NCI-H2196 (cell line): ENCODE results near the gene GMDS.
"Not testable (repeated sequence)": the region's sequence is repeated elsewhere in the genome, so short reads cannot be mapped to it uniquely, and the experiment has no call there.

Source experiments
- DNase-seq: peaks from one replicate; lab custom pipeline; 2025; ENCODE audit not compliant: unreplicated experiment; lab: John Stamatoyannopoulos, UW

The GMDS gene

DNA sequence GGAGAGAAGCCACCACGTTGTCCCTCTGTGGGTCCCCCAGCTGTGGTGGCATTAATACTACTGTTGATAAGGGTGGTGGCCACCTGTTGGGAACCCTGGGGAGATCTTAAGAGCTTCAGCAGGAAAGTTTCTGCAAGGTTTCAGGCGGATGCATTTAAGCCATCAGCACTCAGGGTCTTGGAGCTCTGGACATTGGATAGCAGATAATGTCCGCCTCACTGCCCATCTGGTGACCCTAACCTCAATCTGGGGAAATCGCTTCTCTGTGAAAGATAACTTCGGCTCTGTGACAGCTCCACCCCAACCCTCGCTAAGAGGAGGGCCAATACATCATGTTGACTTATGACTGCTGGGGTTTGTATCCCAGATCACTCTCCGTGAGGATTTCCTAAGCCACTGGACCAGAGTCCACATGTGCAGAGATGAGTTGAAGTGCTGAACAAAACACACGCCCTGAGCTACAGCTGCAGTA is 542.8 kb downstream of the GMDS start:
- no peak for DNase-seq

- DNase-seq = no peak
Measured at GRCh38 chr6:1701668-1702353, 543.6 kb downstream of the GMDS start.

- no peak for DNase-seq
Measured at GRCh38 chr6:1700278-1700967, 545.0 kb downstream of the GMDS start.

GRCh38 chr6:1698527-1698926 is 546.9 kb downstream of the GMDS start:
- no peak for DNase-seq

DNA sequence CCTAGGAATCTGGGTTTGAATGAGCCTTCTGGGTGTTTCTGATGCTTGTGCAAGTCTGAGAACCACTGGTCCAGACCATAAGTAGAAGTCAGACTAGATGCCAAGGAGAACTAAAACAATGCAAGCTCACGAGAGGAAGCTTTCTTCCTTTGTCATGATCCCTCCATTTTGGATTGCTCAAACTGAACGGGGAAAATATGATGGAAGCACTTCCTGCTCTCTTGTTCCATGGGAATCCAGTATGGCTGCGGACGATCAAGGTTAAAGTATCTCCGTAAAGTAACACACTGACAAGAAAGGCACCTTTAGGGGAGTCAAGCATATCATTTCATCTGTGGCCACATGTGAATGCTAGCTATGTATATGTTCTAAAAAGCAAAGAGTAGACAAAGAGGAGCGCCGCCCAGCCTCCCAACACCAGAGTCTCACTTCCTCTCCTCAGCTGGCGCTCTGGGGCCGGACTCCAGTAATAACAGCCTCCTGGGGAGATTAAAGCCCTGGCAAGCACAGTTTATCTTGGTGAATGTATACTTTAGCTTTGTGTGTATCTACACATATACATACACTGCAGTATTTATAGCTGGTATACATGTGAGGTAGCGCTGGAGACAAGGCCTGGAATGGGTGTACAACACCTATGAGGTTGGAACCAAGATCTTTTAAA is 547.6 kb downstream of the GMDS start:
- no peak for DNase-seq

DNA sequence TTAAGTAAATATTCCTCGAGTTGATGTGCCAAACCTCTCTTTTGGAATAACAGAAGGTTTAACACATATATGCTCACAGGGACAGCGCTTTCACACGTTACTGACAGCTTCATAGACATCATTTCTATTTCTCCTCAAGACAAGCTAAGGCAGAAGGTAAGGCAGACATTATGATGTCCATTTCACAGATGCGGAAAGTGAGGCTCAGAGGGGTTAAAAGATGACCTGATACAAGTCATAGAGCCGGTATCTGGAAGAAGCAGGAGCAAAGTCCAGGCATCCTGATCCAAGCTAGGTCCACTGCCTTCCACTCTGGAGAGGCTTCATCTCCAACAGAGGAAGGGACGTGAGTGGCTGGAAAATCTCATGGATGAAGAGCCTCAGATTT is 548.9 kb downstream of the GMDS start:
- no peak for DNase-seq

DNA sequence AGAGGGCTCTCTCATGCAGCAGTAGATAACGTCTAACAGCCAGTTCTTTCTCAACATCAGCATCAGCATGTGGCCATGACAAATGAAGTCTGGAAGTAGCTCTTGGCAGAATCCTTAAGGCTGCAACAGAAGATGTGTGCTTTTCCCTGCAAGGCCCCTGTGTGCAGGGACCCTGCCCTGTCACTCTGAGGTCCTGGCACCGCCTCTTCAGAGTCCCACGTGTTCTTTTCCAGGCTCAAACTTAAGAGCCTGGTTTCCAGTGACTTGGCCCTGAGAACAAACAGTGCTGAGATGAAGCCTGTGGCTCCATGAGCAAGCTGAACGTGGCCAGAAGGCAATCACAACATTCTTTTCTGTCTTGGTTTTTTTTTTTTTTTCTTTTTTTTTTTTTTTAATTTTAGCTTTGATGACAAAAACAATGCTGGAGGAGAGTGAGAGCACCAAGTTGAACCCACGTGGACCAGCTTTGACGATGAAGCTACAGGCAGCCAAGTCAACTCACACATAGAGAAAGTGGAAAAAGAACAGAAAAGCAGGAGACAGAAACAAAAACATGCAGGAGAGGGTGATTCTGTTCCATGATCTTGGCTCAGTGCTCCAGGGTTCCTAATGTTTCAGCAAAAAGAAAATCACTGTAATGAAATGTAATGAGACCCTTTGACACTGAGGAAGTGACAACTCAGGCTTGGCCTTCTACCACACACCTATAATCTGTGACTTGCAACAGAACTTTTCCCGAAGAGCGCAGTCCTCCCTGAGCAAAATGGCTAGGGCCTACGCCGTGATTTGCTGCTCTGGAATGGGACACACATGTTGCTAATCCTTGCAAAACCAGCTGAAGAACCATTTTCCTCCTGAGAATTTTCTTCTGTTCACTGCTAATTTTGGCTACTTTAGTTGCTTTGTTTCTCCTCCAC is 549.6 kb downstream of the GMDS start:
- DNase-seq = no peak

- not testable (repeated sequence) for DNase-seq
Measured at GRCh38 chr6:1691828-1692227, 553.6 kb downstream of the GMDS start.

DNA sequence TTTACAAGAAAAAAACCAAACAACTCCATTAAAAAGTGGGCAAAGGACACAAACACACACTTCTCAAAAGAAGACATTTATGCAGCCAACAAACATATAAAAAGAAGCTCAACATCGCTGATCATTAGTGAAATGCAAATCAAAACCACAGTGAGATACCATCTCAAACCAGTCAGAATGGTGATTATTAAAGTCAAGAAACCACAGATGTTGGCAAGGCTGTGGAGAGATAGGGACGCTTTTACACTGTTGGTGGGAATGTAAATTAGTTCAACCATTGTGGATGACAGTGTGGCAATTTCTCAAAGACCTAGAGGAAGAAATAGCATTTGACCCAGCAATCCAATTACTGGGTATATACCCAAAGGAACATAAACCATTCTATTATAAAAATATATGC is 554.7 kb downstream of the GMDS start:
- DNase-seq = not testable (repeated sequence)

DNA sequence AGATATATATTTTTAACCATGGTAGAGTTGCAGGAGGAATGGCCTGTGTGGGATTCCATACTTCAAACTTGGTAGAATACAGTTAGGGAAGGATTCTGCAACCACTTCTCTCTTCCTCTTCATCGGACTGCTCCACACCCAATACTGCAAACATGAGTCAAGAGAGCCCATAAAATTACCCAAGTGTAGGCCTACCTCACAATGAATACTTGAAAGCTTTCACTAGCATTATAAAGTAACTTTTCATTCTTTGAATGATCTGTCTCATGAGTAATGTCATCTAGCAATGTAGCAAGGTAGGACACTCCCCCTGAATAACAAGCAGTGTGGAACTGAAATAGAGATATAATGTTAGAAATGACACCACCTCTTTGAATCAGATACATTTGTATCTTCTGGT is 556.3 kb downstream of the GMDS start:
- DNase-seq = no peak

- no peak for DNase-seq
Measured at GRCh38 chr6:1688396-1688795, 557.0 kb downstream of the GMDS start.

GRCh38 chr6:1687402-1687801 is 558.0 kb downstream of the GMDS start:
- DNase-seq = no peak

- DNase-seq = peak; percentile 61
Measured at GRCh38 chr6:1686117-1687098, 559.0 kb downstream of the GMDS start.

GRCh38 chr6:1679688-1680068 is 565.7 kb downstream of the GMDS start:
- peak; percentile 71 for DNase-seq

- peak; percentile 51 for DNase-seq
Measured at GRCh38 chr6:1679031-1679687, 566.2 kb downstream of the GMDS start.

DNA sequence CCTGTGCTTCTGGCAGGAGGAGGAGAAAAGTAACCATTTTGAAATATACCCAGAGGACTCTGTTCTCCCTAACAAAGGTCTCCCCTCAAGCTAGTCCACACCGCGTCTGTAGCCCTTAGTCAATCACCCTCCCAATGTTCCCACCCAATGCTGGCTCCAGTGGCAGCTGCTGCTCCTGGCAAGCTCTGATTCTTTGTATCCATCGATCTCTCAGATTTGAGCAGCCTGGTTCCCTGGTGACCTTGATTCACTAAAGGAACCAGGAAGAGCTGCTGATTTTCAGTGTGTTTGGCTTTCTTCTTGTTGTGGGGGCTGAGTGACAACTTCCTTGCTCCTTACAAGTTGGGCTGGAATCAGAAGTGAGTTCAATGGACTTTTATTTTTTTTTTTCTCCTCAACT is 567.2 kb downstream of the GMDS start:
- DNase-seq = peak; percentile 8

GRCh38 chr6:1672379-1672778 is 573.0 kb downstream of the GMDS start:
- DNase-seq = no peak

DNA sequence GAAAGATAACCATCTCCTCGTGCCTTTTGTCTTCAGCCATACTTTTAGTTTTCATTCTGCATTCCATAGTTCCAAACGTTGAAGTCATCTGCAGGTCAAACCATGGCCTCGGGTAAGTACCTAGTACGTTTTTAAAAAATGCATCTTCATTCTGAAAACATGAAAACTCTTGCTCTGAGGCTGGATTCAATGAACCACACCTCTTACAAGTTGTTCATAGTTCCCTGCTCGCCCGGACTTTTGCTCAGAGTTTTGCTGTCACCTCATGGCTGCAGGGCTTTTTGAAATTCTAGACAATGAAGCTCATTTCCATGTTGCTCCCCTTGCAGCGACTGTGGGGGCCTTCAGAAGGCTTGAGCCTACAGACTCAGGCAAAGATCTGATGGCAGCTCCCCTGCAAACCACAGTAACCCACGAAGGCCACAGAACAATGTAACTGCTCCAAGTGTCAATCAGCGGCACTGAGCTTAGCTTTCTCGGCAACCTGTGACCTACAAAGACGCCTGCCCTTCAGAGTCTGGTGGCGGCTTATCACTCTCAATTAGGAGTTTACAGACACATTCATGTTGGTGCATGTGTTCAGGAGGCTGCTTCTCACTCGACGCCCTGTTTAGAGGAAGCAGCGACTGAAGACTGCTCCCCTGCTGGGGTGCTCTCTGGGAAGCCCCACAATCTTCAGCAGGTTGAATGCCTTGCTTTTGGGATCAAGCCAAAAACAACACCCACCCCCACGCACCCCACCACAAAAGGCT is 574.5 kb downstream of the GMDS start:
- no peak for DNase-seq

GRCh38 chr6:1669996-1670395 is 575.4 kb downstream of the GMDS start:
- no peak for DNase-seq
